Brain microvascular endothelial cell (primary cell): ENCODE measurements around the gene DPYSL5.

ENCODE experiments used
- DNase-seq: peaks from one replicate; pipeline ENCODE4 v3.0.0-alpha.2; 2020
- H3K27ac ChIP-seq: fragments of 250-450 bp; sonication (Bioruptor Pico); 2 replicates; pipeline ENCODE4 v1.5.1; 2020; ENCODE audit warnings: mild to moderate bottlenecking, moderate library complexity
- H3K27me3 ChIP-seq: fragments of 250-450 bp; sonication (Bioruptor Pico); replicated peaks from 2 replicates; pipeline ENCODE4 v1.5.1; 2020; ENCODE audit warnings: mild to moderate bottlenecking
- H3K36me3 ChIP-seq: fragments of 250-450 bp; sonication (Bioruptor Pico); replicated peaks from 2 replicates; pipeline ENCODE4 v1.5.1; 2020; ENCODE audit warnings: mild to moderate bottlenecking
- H3K4me3 ChIP-seq: 2 replicates; pipeline ENCODE4 v1.5.1; 2011; ENCODE audit warnings: low read depth, mild to moderate bottlenecking, control low read depth, low read length, moderate library complexity
- in situ Hi-C: cut with HindIII; loops from 2 replicates; pipeline ENCODE4 v1.10.0; 2017; ENCODE audit warnings: low sequenced_read_pairs, low pct_ligation_motif_present
- TF ChIP-seq, protein P1 (sequence below): IDR thresholded peaks from 2 replicates; pipeline ENCODE4 v1.5.1; 2011; ENCODE audit warnings: low read depth, mild to moderate bottlenecking, moderate library complexity, low read length, control low read depth, inconsistent platforms; ENCODE audit errors: missing control alignments

Gene DPYSL5, protein sequence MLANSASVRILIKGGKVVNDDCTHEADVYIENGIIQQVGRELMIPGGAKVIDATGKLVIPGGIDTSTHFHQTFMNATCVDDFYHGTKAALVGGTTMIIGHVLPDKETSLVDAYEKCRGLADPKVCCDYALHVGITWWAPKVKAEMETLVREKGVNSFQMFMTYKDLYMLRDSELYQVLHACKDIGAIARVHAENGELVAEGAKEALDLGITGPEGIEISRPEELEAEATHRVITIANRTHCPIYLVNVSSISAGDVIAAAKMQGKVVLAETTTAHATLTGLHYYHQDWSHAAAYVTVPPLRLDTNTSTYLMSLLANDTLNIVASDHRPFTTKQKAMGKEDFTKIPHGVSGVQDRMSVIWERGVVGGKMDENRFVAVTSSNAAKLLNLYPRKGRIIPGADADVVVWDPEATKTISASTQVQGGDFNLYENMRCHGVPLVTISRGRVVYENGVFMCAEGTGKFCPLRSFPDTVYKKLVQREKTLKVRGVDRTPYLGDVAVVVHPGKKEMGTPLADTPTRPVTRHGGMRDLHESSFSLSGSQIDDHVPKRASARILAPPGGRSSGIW

DNA sequence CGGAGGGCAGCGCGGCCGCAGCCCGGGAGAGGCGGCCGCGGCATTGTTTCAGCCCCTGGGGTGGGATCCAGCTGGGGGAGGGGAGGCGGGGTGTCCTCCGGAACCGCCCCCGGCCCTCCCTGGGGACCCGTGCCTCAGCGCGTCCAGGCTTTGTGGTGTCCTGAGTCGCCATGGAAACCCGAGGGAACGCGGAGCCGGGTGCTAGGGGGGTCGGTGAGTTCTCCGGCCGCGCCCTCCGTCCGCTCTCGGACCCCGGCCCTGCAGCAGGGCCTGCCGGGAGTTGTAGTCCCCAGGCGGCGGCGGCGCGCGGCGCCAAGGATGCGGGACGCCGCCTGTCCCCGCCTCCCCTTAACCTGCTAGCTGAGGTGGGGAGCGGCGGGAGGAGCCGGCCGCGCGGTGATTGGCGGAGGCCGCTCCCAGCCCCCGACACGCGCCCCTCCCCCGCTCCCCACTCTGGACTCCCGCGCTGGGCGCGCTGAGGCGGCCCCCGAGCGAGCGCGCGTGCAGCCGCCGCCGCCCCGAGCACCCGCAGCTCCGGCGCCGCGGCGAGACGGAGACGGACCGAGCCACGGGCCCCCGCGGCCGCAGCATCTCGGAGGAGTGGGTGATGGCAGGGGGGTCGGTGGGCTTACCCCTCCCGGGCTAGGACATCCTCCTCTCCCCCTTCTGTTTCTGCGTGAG is at the start of gene DPYSL5:
DPYSL5 (plus strand) TSS at position 478 of the 681 bp plus-strand sequence. CDS start 50,368 bp downstream, outside the sequence.
- no peak for DNase-seq
- no peaks in the 10 kb centered on the region for H3K36me3 ChIP-seq
- TF ChIP-seq, protein P1, sequence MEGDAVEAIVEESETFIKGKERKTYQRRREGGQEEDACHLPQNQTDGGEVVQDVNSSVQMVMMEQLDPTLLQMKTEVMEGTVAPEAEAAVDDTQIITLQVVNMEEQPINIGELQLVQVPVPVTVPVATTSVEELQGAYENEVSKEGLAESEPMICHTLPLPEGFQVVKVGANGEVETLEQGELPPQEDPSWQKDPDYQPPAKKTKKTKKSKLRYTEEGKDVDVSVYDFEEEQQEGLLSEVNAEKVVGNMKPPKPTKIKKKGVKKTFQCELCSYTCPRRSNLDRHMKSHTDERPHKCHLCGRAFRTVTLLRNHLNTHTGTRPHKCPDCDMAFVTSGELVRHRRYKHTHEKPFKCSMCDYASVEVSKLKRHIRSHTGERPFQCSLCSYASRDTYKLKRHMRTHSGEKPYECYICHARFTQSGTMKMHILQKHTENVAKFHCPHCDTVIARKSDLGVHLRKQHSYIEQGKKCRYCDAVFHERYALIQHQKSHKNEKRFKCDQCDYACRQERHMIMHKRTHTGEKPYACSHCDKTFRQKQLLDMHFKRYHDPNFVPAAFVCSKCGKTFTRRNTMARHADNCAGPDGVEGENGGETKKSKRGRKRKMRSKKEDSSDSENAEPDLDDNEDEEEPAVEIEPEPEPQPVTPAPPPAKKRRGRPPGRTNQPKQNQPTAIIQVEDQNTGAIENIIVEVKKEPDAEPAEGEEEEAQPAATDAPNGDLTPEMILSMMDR = no peak
- in situ Hi-C loops = no loop called here
- H3K4me3 ChIP-seq = peak within 1 kb of the TSS; percentile 26
- peaks cover 64% of the 10 kb centered on the region for H3K27me3 ChIP-seq
- H3K27ac ChIP-seq = no peak within 1 kb of the TSS

DNA sequence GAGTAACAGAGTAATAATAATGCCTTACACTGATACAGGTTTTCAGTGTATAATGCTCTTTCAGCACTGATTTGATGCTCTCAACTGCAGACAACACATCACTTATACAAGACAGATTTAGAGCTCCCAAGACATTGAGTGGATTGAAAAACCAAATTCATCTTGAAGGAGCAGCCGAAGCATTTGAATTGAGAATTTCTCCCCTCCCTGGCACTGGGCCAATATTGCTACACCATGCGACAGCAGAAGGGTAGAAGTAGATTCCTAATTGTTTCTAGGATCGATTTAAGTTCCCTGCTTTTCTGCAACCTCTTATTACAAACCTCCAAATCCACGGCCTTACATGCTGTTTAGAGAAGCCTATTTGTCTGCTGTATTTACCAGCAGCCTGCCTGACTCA is 46.6 kb upstream of the DPYSL5 start:
- TF ChIP-seq, protein P1 = no peak
- Histone ChIP-seq H3K4me3 (no peak overlapping the region), H3K27ac (no peak overlapping the region), H3K27me3 (no peaks in the 10 kb centered on the region), H3K36me3 (no peaks in the 10 kb centered on the region)
- DNase-seq = no peak
- in situ Hi-C loops = no loop called here

DNA sequence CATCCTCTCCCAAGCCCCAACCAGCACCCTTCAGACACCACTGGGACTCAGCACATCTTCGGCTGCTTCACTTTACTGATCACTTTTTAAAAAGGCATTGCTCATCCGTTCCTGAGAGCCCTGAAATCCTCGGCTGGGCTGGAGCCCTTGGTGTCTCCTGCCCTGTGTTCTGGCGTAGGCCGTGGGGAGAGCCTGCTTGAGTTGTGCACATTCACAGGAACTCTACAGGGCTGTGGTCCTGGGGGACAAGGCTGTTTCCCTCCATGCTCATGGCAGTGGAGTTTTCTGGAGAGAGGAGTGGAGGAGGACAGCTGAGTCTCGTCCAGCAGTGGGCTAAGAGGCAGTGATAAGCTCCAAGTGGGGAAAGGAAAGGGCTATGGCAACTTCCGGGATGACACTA is 46.1 kb upstream of the DPYSL5 start:
- no peak for DNase-seq
- in situ Hi-C loops = no loop called here
- no peaks in the 10 kb centered on the region for H3K36me3 ChIP-seq
- no peak overlapping the region for H3K27ac ChIP-seq
- no peak overlapping the region for H3K4me3 ChIP-seq
- TF ChIP-seq, protein P1 = no peak
- H3K27me3 ChIP-seq = no peaks in the 10 kb centered on the region

DNA sequence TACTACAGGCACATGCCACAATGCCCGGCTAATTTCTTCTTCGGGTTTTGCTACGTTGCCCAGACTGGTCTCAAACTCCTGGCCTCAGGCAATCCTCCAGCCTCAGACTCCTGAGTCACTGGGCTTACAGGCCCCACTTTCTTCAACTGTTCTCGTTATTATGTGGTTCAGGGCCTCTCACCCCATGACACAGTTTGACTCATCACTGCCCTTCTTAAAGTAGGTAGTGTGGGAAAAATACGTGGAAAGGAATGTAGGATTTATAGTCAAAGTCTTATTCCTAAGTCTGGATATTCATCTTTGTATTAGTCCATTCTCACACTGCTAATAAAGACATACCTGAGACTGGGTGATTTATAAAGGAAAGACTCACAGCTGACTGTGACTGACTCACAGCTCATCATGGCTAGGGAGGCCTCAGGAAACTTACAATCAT is 42.7 kb upstream of the DPYSL5 start:
- in situ Hi-C loops = no loop called here
- DNase-seq = peak; percentile 56
- H3K4me3 ChIP-seq = no peak overlapping the region
- H3K36me3 ChIP-seq = no peaks in the 10 kb centered on the region
- no peaks in the 10 kb centered on the region for H3K27me3 ChIP-seq
- TF ChIP-seq, protein P1 = no peak
- H3K27ac ChIP-seq = no peak overlapping the region

DNA sequence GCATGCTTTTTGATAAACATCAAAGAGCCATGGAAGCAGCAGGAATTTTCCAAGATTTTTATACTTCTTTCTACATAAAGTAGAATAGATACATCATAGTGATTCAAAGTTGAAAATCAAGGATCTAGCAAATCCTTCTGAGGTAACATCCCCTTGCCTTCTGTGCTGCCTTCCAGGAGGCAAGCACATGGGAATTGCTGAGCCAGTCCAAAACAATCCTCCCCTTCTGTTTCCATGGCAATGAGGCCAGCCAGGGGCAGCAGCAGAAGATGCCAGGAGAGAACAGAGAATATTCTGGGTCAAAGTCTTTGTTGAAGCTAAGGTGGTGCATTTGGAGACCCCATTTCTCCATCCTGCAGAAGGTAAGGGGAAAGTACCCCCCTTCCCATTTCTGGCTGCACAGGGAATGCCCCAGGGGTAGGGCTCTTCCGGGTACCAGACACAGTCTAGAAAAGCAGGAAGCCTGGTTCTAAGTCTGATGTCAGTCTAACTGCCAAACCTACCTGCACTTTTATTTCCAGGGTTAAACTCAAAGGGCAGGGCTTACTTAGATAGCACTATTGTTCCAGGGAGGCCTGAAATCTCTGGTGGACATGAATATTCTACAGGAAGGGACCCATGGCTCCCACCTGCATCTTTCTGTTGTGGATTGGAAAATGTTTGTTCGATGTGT is 40.0 kb upstream of the DPYSL5 start:
- peaks cover 2% of the 10 kb centered on the region for H3K27me3 ChIP-seq
- no peak overlapping the region for H3K4me3 ChIP-seq
- DNase-seq = no peak
- in situ Hi-C loops = no loop called here
- no peak overlapping the region for H3K27ac ChIP-seq
- TF ChIP-seq, protein P1 = no peak
- no peaks in the 10 kb centered on the region for H3K36me3 ChIP-seq
